ENCODE data around the gene CDK5RAP1. TPM values are rescaled to one million over a fixed set of nuclear protein-coding genes. Genes with fewer than 3 reads are reported as not detected.

CDK5RAP1 gene
- total and polyA plus RNA-seq, 5 donors = 22.4 to 27.0 (median 25.3) TPM

DNA sequence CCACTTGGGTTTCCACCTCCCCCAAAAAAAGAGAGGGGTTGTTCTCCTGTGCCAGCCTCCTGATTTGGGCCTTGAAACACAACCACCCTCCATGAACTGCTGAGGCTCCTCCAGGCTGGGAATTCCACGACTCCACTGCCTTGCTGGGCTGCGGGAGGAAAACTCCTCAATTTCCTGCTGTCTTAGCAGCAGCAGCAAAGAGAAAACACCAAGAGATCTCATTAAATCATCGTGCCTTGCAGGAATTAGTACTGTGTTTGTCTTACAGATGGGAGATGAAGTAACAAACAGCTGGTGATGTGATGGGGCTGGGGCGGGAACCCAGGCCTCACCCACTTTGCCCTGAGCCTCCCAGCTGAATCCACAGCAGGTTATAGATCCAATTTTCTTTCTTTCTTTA lies 89.3 kb downstream of the CDK5RAP1 start:
- Histone ChIP-seq H3K9me3 (ENCODE audit: control insufficient read depth, low read length) (no peaks in the 10 kb centered on the region), H3K27ac (ENCODE audit: low read length) (no peak overlapping the region), H3K4me1 (ENCODE audit: control insufficient read depth, insufficient read depth, low read length) (no peaks in the 10 kb centered on the region), H3K27me3 (ENCODE audit: control insufficient read depth, insufficient read depth) (no peaks in the 10 kb centered on the region), H3K4me3 (ENCODE audit: low read length) (no peak overlapping the region)
- intact Hi-C loops (cut with DNase I) = no loop called here
- no peak for ATAC-seq
- 63% methylated on average over 4 of the region's 4 CpGs for WGBS
- no peak for DNase-seq

GRCh38 chr20:33311011-33311410 lies 90.3 kb downstream of the CDK5RAP1 start:
- intact Hi-C loops (cut with DNase I) = no loop called here
- Histone ChIP-seq H3K4me3 (ENCODE audit: low read length) (no peak overlapping the region), H3K27me3 (ENCODE audit: control insufficient read depth, insufficient read depth) (no peaks in the 10 kb centered on the region), H3K9me3 (ENCODE audit: control insufficient read depth, low read length) (no peaks in the 10 kb centered on the region), H3K27ac (ENCODE audit: low read length) (no peak overlapping the region), H3K4me1 (ENCODE audit: control insufficient read depth, insufficient read depth, low read length) (no peaks in the 10 kb centered on the region)
- 78% methylated on average over 8 of the region's 8 CpGs for WGBS
- no peak for DNase-seq
- no peak for ATAC-seq

DNA sequence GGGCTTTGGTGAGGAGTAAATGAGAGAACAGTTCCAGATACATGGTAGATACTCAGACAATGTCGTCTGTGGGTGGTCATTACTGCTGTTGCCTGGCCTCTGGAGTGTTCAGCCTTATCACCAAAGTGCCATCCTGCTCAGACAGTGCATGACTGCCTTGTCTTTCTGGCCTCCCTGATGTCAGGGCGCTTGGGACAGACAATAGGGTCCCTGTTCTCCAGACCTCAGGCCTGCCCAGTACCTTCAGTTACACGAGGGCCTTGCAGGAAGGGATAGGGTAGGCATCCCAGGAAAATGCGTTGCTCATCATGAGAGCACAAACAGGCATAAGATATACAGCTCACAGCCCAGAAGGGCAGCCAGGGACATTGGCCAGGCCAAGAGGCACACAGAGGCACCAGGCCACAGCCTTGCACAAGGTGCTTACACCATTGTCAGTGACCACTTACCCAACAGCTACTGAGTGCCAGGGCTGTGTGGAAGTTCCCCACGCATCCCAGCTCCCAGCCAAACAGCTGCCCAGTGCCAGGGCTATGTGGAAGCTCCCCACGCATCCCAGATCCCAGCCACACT lies 90.9 kb downstream of the CDK5RAP1 start:
- intact Hi-C loops (cut with DNase I) = no loop called here
- 66% methylated on average over 6 of the region's 6 CpGs for WGBS
- peak in 1 of 2 donors; percentile 21 for ATAC-seq
- H3K27me3 ChIP-seq (ENCODE audit: control insufficient read depth, insufficient read depth) = no peaks in the 10 kb centered on the region
- H3K4me1 ChIP-seq (ENCODE audit: control insufficient read depth, insufficient read depth, low read length) = no peaks in the 10 kb centered on the region
- no peak overlapping the region for H3K27ac ChIP-seq (ENCODE audit: low read length)
- H3K4me3 ChIP-seq (ENCODE audit: low read length) = no peak overlapping the region
- no peaks in the 10 kb centered on the region for H3K9me3 ChIP-seq (ENCODE audit: control insufficient read depth, low read length)
- DNase-seq = no peak

DNA sequence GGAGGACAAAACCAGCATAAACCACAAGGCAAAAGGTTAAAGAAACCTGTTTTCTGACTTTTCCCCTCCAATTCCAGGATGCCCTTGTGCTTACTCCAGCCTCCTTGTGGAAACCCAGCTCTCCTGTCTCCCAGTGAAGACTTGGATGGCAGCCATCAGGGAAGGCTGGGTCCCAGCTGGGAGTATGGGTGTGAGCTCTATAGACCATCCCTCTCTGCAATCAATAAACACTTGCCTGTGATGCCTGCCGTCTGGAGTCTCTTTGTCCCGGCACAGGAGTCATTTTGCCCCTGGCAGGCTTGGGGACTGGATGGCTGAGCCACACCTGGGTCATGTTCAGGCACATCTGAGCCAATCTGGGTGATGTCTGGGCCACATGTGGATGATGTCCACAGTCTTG lies 91.7 kb downstream of the CDK5RAP1 start:
- WGBS = 39% methylated on average over 2 of the region's 2 CpGs
- H3K4me1 ChIP-seq (ENCODE audit: control insufficient read depth, insufficient read depth, low read length) = no peaks in the 10 kb centered on the region
- H3K4me3 ChIP-seq (ENCODE audit: low read length) = no peak overlapping the region
- intact Hi-C loops (cut with DNase I) = no loop called here
- H3K9me3 ChIP-seq (ENCODE audit: control insufficient read depth, low read length) = no peaks in the 10 kb centered on the region
- no peak for ATAC-seq
- no peaks in the 10 kb centered on the region for H3K27me3 ChIP-seq (ENCODE audit: control insufficient read depth, insufficient read depth)
- no peak overlapping the region for H3K27ac ChIP-seq (ENCODE audit: low read length)
- no peak for DNase-seq

Other genes starting within 250 kb of the CDK5RAP1 start
- gene BPIFA2, start 233.4 kb downstream of the CDK5RAP1 start, total RNA-seq = not detected
- not detected for gene BPIFA2, start 233.4 kb downstream of the CDK5RAP1 start, polyA plus RNA-seq
- gene BPIFA3, start 184.2 kb downstream of the CDK5RAP1 start, total RNA-seq = not detected
- not detected for gene BPIFA3, start 184.2 kb downstream of the CDK5RAP1 start, polyA plus RNA-seq
- gene BPIFA1, start 165.5 kb downstream of the CDK5RAP1 start, total RNA-seq = not detected
- not detected for gene BPIFA1, start 165.5 kb downstream of the CDK5RAP1 start, polyA plus RNA-seq
- not detected for gene BPIFB1, start 118.3 kb downstream of the CDK5RAP1 start, total RNA-seq
- not detected for gene BPIFB1, start 118.3 kb downstream of the CDK5RAP1 start, polyA plus RNA-seq
- 100 to 1,000 TPM; 160 to 207 (median 170) TPM for gene SNTA1, start 42.2 kb upstream of the CDK5RAP1 start, total RNA-seq
- gene SNTA1, start 42.2 kb upstream of the CDK5RAP1 start, polyA plus RNA-seq = 221 TPM
- 10 to 100 TPM; 11.9 to 13.9 (median 12.8) TPM for gene CBFA2T2, start 88.6 kb upstream of the CDK5RAP1 start, total RNA-seq
- 5.6 TPM for gene CBFA2T2, start 88.6 kb upstream of the CDK5RAP1 start, polyA plus RNA-seq

Measured in right cardiac atrium (tissue), 5 donors.